Lower lobe of right lung (tissue), 2 donors: Measurements from ENCODE around the gene FOSB. TPM values are rescaled to one million over a fixed set of nuclear protein-coding genes. Genes with fewer than 3 reads are reported as not detected.

ENCODE experiments used
- ATAC-seq, 2 donors: fragments of 200-7000 bp; cut with Tn5 transposase; one replicate each; pipeline ENCODE4 v1.9.1; 2020 to 2022; ENCODE audit warnings: mild to moderate bottlenecking in 2 of 2, moderate library complexity in 2 of 2
- DNase-seq: peaks from one replicate; pipeline ENCODE4 v3.0.0-alpha.2; 2020
- H3K27ac ChIP-seq: fragments of 200-600 bp; one replicate; pipeline ENCODE4 v1.8.0; 2022
- H3K27me3 ChIP-seq: fragments of 200-600 bp; one replicate; pipeline ENCODE4 v1.8.0; 2022; ENCODE audit warnings: low read depth
- H3K36me3 ChIP-seq: fragments of 200-600 bp; one replicate; pipeline ENCODE4 v1.8.0; 2022; ENCODE audit warnings: mild to moderate bottlenecking
- H3K4me1 ChIP-seq: fragments of 200-600 bp; one replicate; pipeline ENCODE4 v1.8.0; 2022
- H3K4me3 ChIP-seq: fragments of 200-600 bp; one replicate; pipeline ENCODE4 v1.8.0; 2022; ENCODE audit warnings: mild to moderate bottlenecking
- H3K9me3 ChIP-seq: fragments of 200-600 bp; one replicate; pipeline ENCODE4 v1.8.0; 2022
- CTCF ChIP-seq: fragments of 200-600 bp; IDR thresholded peaks from one replicate; pipeline ENCODE4 v1.8.0; 2022; ENCODE audit warnings: antibody characterized with exemption, mild to moderate bottlenecking
- intact Hi-C: fragments of 100-400 bp; cut with DNase I; formaldehyde crosslinking; loops from one replicate; pipeline ENCODE4 v1.11.0; 2022
- total RNA-seq: library from RNA; stranded (reverse); fragmentation: NEBNext Ultra II Directional; extraction: Animal tissue kit (Norgen Biotek cat#: 25700); gene quantifications from one replicate; pipeline ENCODE4 v1.2.1, GENCODE V29; 2021
- donor health status: DM: no; HTN: yes; CAD: no; lungs with severe emphysema.

FOSB gene
- total RNA-seq, 1 donor from 2014 or later = 18.0 TPM

- peak overlapping the region; percentile 96 for H3K27ac ChIP-seq
- H3K9me3 ChIP-seq = no peaks in the 10 kb centered on the region
- ATAC-seq (no peak), DNase-seq (no peak)
- intact Hi-C loops = no loop called here
- H3K36me3 ChIP-seq = no peaks in the 10 kb centered on the region
- H3K4me3 ChIP-seq = peak overlapping the region; percentile 78
- H3K4me1 ChIP-seq = peaks cover 31% of the 10 kb centered on the region
- no peaks in the 10 kb centered on the region for H3K27me3 ChIP-seq
- no peak for TF ChIP-seq CTCF
Observed at GRCh38 chr19:45440259-45440638, 27.5 kb upstream of the FOSB start.

- no peak for ATAC-seq
- TF ChIP-seq CTCF = no peak
- intact Hi-C loops = no loop called here
- no peak for DNase-seq
- Histone ChIP-seq H3K27me3 (no peaks in the 10 kb centered on the region), H3K9me3 (no peaks in the 10 kb centered on the region), H3K4me3 (no peak overlapping the region), H3K27ac (no peak overlapping the region), H3K36me3 (no peaks in the 10 kb centered on the region), H3K4me1 (peaks cover 39% of the 10 kb centered on the region)
Observed at GRCh38 chr19:45440873-45441654, 26.7 kb upstream of the FOSB start.

GRCh38 chr19:45442408-45442777 is 25.4 kb upstream of the FOSB start:
- Histone ChIP-seq H3K9me3 (no peaks in the 10 kb centered on the region), H3K4me3 (no peak overlapping the region), H3K27ac (peak overlapping the region; percentile 93), H3K36me3 (no peaks in the 10 kb centered on the region), H3K27me3 (no peaks in the 10 kb centered on the region), H3K4me1 (peaks cover 41% of the 10 kb centered on the region)
- DNase-seq (no peak), ATAC-seq (no peak)
- TF ChIP-seq CTCF = no peak
- intact Hi-C loops = no loop called here

GRCh38 chr19:45442778-45443461 is 24.9 kb upstream of the FOSB start:
- peak overlapping the region; percentile 45 for H3K4me3 ChIP-seq
- no peaks in the 10 kb centered on the region for H3K9me3 ChIP-seq
- ATAC-seq (peak; percentile 3 to 29), DNase-seq (peak; percentile 84)
- intact Hi-C loops = no loop called here
- no peaks in the 10 kb centered on the region for H3K36me3 ChIP-seq
- H3K27me3 ChIP-seq = no peaks in the 10 kb centered on the region
- peaks cover 41% of the 10 kb centered on the region for H3K4me1 ChIP-seq
- no peak for TF ChIP-seq CTCF
- peak overlapping the region; percentile 93 for H3K27ac ChIP-seq

- H3K27me3 ChIP-seq = no peaks in the 10 kb centered on the region
- peaks cover 44% of the 10 kb centered on the region for H3K4me1 ChIP-seq
- no peaks in the 10 kb centered on the region for H3K36me3 ChIP-seq
- intact Hi-C loops = no loop called here
- peak overlapping the region; percentile 93 for H3K27ac ChIP-seq
- peak; percentile 91 for ATAC-seq
- TF ChIP-seq CTCF = no peak
- no peaks in the 10 kb centered on the region for H3K9me3 ChIP-seq
- H3K4me3 ChIP-seq = peak overlapping the region; percentile 45
- DNase-seq = peak; percentile 98
Observed at GRCh38 chr19:45443462-45444317, 24.1 kb upstream of the FOSB start.
